Natural killer cell (primary cell): Measurements from ENCODE around the gene TAS2R30. TPM values are rescaled to one million over a fixed set of nuclear protein-coding genes. Genes with fewer than 3 reads are reported as not detected.

ENCODE experiments used
- ATAC-seq, 3 donors: fragments of 150-1000 bp in 2 of 3; fragments of 200-7000 bp in 1 of 3; cut with Tn5 transposase; 1 replicate in 1 of 3; 2 replicates in 2 of 3; pipeline ENCODE4 v1.10.0; 2021; ENCODE audit warnings: mild to moderate bottlenecking in 2 of 3, moderate library complexity in 2 of 3
- DNase-seq, 2 donors: peaks; one replicate each; pipeline versions ENCODE4 v3.0.0 to v3.0.0-alpha.2; 2013 to 2021; ENCODE audit warnings: mixed read lengths in 1 of 2
- H3K27ac ChIP-seq: one replicate; pipeline ENCODE4 v1.5.1; 2013; ENCODE audit warnings: mild to moderate bottlenecking, low read length
- H3K27me3 ChIP-seq: one replicate; pipeline ENCODE4 v1.6.1; 2013; ENCODE audit warnings: low read length; ENCODE audit not compliant: control insufficient read depth, insufficient read depth
- H3K36me3 ChIP-seq: one replicate; pipeline ENCODE4 v1.6.1; 2013; ENCODE audit warnings: low read length; ENCODE audit not compliant: control insufficient read depth, insufficient read depth
- H3K4me1 ChIP-seq: one replicate; pipeline ENCODE4 v1.6.1; 2013; ENCODE audit warnings: low read length; ENCODE audit not compliant: control insufficient read depth, insufficient read depth
- H3K4me3 ChIP-seq: one replicate; pipeline ENCODE4 v1.5.1; 2013; ENCODE audit warnings: low read length
- H3K9me3 ChIP-seq: one replicate; pipeline ENCODE4 v1.6.1; 2013; ENCODE audit warnings: low read length; ENCODE audit not compliant: control insufficient read depth, insufficient read depth
- H3K27ac Mint-ChIP-seq, 2 donors: one replicate each; pipeline ENCODE4 v1.8.0; 2022; ENCODE audit warnings: mild to moderate bottlenecking in 2 of 2, mixed read lengths in 2 of 2, moderate library complexity in 1 of 2
- H3K27me3 Mint-ChIP-seq, 2 donors: one replicate each; pipeline ENCODE4 v1.8.0; 2022; ENCODE audit warnings: low read depth in 2 of 2, mixed read lengths in 2 of 2
- H3K36me3 Mint-ChIP-seq: one replicate; pipeline ENCODE4 v1.8.0; 2022; ENCODE audit warnings: mixed read lengths
- H3K4me1 Mint-ChIP-seq, 2 donors: one replicate each; pipeline ENCODE4 v1.8.0; 2022; ENCODE audit warnings: mixed read lengths in 2 of 2
- H3K4me3 Mint-ChIP-seq: one replicate; pipeline ENCODE4 v1.8.0; 2022; ENCODE audit warnings: mild to moderate bottlenecking, moderate library complexity, mixed read lengths
- H3K9me3 Mint-ChIP-seq, 2 donors: one replicate each; pipeline ENCODE4 v1.8.0; 2022; ENCODE audit warnings: mixed read lengths in 2 of 2
- WGBS: methylation state at CpG from one replicate; pipeline ENCODE4 v1.1.7; 2013; ENCODE audit warnings: missing lambda C conversion rate; ENCODE audit not compliant: insufficient coverage; 5-methylcytosine and 5-hydroxymethylcytosine counted together
- intact Hi-C: fragments of 100-400 bp; cut with micrococcal nuclease; formaldehyde crosslinking; loops from one replicate; pipeline ENCODE4 v1.14.2; 2022
- total RNA-seq, 4 donors: library from RNA; stranded (reverse); fragments of 120-200 nt in 1 of 4; gene quantifications; one replicate each; pipeline versions ENCODE4 v1.2.3 to v1.2.4, GENCODE V29; 2013 to 2022
- TF ChIP-seq, protein P1 (sequence below): fragments of 200-600 bp; IDR thresholded peaks from one replicate; pipeline ENCODE4 v1.8.0; 2022; ENCODE audit warnings: antibody characterized with exemption

TAS2R30 gene
- total RNA-seq, 3 donors from 2014 or later (not counting 1 experiment from before 2014, with no cell fraction given) = 6.9 to 9.7 (median 6.9) TPM

DNA sequence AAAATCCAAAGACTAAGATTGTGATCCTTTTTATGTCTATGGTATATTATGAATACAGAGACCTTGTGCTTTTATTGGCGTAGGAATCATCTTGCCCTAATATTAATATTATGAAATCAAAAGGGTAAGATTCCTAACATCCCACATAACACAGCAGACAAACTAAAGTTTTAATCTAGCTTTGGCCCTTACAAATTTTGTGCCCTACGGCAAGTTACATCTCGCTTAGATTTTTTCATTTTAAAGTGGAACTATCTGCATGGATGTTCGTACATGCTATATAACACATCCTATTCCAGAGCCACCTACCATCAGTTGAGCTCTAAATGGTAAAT lies 36.3 kb upstream of the TAS2R30 start:
- Histone ChIP-seq H3K27me3 (no peaks in the 10 kb centered on the region), H3K36me3 (peaks cover 9% of the 10 kb centered on the region), H3K4me1 (peaks cover 8% of the 10 kb centered on the region), H3K9me3 (no peaks in the 10 kb centered on the region), H3K27ac (peak overlapping the region; percentile 89), H3K4me3 (peak overlapping the region; percentile 69)
- Mint-ChIP-seq H3K36me3 (no peaks in the 10 kb centered on the region), H3K9me3 (no peaks in the 10 kb centered on the region), H3K27me3 (no peaks in the 10 kb centered on the region), H3K27ac (peak overlapping the region; percentile 99 to 100), H3K4me1 (peaks cover 73 to 74% of the 10 kb centered on the region in 2 donors), H3K4me3 (peak overlapping the region; percentile 100)
- no peak for ATAC-seq
- intact Hi-C loops = loop anchor here (2.0 to 10.0 kb wide), 2 partner anchors 188 to 556 kb away; partner anchors contain the start of gene MAGOHB
- 3% methylated on average over 3 of the region's 4 CpGs for WGBS
- TF ChIP-seq, protein P1, sequence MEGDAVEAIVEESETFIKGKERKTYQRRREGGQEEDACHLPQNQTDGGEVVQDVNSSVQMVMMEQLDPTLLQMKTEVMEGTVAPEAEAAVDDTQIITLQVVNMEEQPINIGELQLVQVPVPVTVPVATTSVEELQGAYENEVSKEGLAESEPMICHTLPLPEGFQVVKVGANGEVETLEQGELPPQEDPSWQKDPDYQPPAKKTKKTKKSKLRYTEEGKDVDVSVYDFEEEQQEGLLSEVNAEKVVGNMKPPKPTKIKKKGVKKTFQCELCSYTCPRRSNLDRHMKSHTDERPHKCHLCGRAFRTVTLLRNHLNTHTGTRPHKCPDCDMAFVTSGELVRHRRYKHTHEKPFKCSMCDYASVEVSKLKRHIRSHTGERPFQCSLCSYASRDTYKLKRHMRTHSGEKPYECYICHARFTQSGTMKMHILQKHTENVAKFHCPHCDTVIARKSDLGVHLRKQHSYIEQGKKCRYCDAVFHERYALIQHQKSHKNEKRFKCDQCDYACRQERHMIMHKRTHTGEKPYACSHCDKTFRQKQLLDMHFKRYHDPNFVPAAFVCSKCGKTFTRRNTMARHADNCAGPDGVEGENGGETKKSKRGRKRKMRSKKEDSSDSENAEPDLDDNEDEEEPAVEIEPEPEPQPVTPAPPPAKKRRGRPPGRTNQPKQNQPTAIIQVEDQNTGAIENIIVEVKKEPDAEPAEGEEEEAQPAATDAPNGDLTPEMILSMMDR = no peak
- DNase-seq = no peak

DNA sequence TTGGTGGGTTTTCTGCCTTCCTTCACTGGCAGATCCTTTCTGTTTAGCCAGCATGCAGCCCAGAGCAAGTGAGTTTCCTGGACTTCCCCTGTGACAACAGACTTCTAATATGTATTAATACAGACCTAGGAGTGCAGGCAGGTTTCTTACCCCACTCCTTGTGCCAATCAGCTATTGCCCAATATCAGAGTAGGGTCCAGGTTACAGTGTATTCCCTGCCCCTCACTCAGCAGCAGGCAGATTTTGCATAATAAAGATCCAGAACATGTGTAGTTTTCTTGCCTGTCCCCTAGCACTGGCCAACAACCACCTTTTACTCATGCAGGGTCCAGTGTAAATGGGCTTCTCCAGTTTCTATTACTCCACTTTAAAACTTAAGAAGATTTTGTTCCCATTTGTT lies 31.9 kb upstream of the TAS2R30 start:
- H3K4me1 Mint-ChIP-seq = peaks cover 66 to 75% of the 10 kb centered on the region in 2 donors
- H3K4me3 ChIP-seq = no peak overlapping the region
- H3K27me3 Mint-ChIP-seq = no peaks in the 10 kb centered on the region
- H3K9me3 ChIP-seq = no peaks in the 10 kb centered on the region
- no peaks in the 10 kb centered on the region for H3K27me3 ChIP-seq
- DNase-seq (no peak), ATAC-seq (no peak)
- H3K36me3 Mint-ChIP-seq = no peaks in the 10 kb centered on the region
- TF ChIP-seq, protein P1 = no peak
- peaks cover 6% of the 10 kb centered on the region for H3K4me1 ChIP-seq
- H3K4me3 Mint-ChIP-seq = no peak overlapping the region
- peaks cover 13% of the 10 kb centered on the region for H3K36me3 ChIP-seq
- H3K27ac ChIP-seq = no peak overlapping the region
- H3K9me3 Mint-ChIP-seq = no peaks in the 10 kb centered on the region
- intact Hi-C loops = no loop called here
- H3K27ac Mint-ChIP-seq = peak overlapping the region in 1 of 2 donors; percentile 19

DNA sequence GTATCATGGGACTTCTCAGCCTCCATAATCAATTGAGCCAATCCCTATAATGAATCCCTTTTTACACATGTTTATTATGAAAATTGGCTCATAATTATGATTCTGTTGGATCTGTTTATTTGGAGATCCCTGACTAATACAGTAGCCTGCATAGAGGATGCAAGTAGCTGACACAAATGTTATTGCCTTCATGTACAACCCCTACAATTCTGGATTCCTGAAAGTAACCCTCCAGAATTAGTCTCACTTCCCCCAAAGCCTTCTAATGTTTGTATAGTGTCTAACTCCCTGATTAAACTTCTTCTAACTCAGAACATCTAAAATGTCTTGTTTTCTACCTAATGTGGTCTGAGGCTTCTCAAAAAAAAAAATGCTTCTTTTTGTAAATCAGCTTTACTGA lies 29.9 kb upstream of the TAS2R30 start:
- no peak for ATAC-seq
- H3K27ac ChIP-seq = no peak overlapping the region
- no peak for DNase-seq
- H3K27me3 ChIP-seq = no peaks in the 10 kb centered on the region
- intact Hi-C loops = no loop called here
- peaks cover 13% of the 10 kb centered on the region for H3K36me3 ChIP-seq
- TF ChIP-seq, protein P1 = no peak
- H3K4me1 ChIP-seq = no peaks in the 10 kb centered on the region
- Mint-ChIP-seq H3K9me3 (no peaks in the 10 kb centered on the region), H3K36me3 (no peaks in the 10 kb centered on the region), H3K4me3 (no peak overlapping the region), H3K27ac (no peak overlapping the region), H3K27me3 (no peaks in the 10 kb centered on the region), H3K4me1 (peaks cover 60 to 74% of the 10 kb centered on the region in 2 donors)
- no peaks in the 10 kb centered on the region for H3K9me3 ChIP-seq
- H3K4me3 ChIP-seq = no peak overlapping the region

DNA sequence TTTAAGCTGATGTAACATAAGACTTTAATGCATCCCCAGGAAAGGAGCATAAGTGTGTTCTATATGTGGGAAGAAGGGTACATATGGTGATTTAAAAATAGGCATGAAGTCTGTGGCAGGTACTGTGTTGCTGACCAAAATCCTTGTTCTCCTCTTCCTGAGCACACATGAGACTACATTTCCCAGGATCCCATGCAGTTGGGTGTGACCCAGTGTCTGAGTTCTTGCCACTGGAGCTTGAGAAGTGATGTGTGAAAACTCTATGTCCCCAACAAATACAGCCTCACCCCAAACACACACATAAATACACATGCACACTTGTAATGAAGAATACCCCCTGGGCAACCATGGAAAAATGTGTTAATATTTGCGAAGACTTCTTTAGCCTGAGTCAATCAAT lies 28.1 kb upstream of the TAS2R30 start:
- ATAC-seq (no peak), DNase-seq (peak in 1 of 2 donors; percentile 10)
- Mint-ChIP-seq H3K4me3 (no peak overlapping the region), H3K27ac (no peak overlapping the region), H3K27me3 (no peaks in the 10 kb centered on the region), H3K9me3 (no peaks in the 10 kb centered on the region), H3K36me3 (no peaks in the 10 kb centered on the region), H3K4me1 (peaks cover 64 to 72% of the 10 kb centered on the region in 2 donors)
- no peak overlapping the region for H3K4me3 ChIP-seq
- H3K4me1 ChIP-seq = no peaks in the 10 kb centered on the region
- TF ChIP-seq, protein P1 = no peak
- no peaks in the 10 kb centered on the region for H3K27me3 ChIP-seq
- intact Hi-C loops = no loop called here
- peaks cover 9% of the 10 kb centered on the region for H3K36me3 ChIP-seq
- no peak overlapping the region for H3K27ac ChIP-seq
- no peaks in the 10 kb centered on the region for H3K9me3 ChIP-seq
- 100% methylated on average over 1 of the region's 1 CpG for WGBS
